Mammary epithelial cell (primary cell): ENCODE results near the gene CSMD2.

ENCODE experiments used
- CTCF ChIP-seq, 2 donors: IDR thresholded peaks in 1 of 2; conservative IDR thresholded peaks in 1 of 2; 2 replicates each; pipeline ENCODE4 v1.5.1; 2011 to 2012; ENCODE audit warnings: inconsistent platforms in 2 of 2, low read length in 2 of 2, mild to moderate bottlenecking in 2 of 2, control low read depth in 1 of 2, low read depth in 1 of 2; ENCODE audit not compliant: insufficient read depth in 1 of 2; ENCODE audit errors: extremely low read depth in 1 of 2
- EZH2 ChIP-seq: IDR thresholded peaks from 2 replicates; pipeline ENCODE4 v1.6.1; 2012; ENCODE audit warnings: low read length, inconsistent platforms, borderline replicate concordance

GRCh38 chr1:33743221-33743998 lies 421.6 kb downstream of the CSMD2 start:
- TF ChIP-seq CTCF (conservative IDR thresholded peaks at IDR 0.05 in 1 of 2, IDR thresholded peaks at IDR 0.05 in 1 of 2; ENCODE audit: extremely low read depth in 1 of 2, insufficient read depth in 1 of 2, low read depth in 1 of 2, low read length in 2 of 2) (no peak), EZH2 (no peak)
